Sigmoid colon (tissue), 7 donors: Measurements from ENCODE around the gene ADARB1. TPM values are rescaled to one million over a fixed set of nuclear protein-coding genes. Genes with fewer than 3 reads are reported as not detected.

Source experiments
- DNase-seq: peaks from one replicate; pipeline ENCODE4 v3.0.0-alpha.2; 2019
- H3K27ac ChIP-seq, 4 donors: fragments of 200-600 bp; sonication (generic); one replicate each; pipeline ENCODE4 v1.5.1; 2016 to 2019; ENCODE audit warnings: mild to moderate bottlenecking in 1 of 4
- H3K27me3 ChIP-seq, 3 donors: fragments of 200-600 bp; sonication (generic); one replicate each; pipeline ENCODE4 v1.5.1; 2019; ENCODE audit warnings: mild to moderate bottlenecking in 1 of 3
- H3K36me3 ChIP-seq, 4 donors: fragments of 200-600 bp; sonication (generic); one replicate each; pipeline ENCODE4 v1.5.1; 2016 to 2019
- H3K4me1 ChIP-seq, 4 donors: fragments of 200-600 bp; sonication (generic); one replicate each; pipeline ENCODE4 v1.5.1; 2017 to 2019
- H3K4me3 ChIP-seq, 4 donors: fragments of 200-600 bp; sonication (generic); one replicate each; pipeline ENCODE4 v1.5.1; 2017 to 2019; ENCODE audit warnings: mild to moderate bottlenecking in 2 of 4, moderate library complexity in 1 of 4
- H3K9me3 ChIP-seq, 4 donors: fragments of 200-600 bp in 3 of 4; sonication (generic) in 3 of 4; one replicate each; pipeline versions ENCODE4 v1.5.1 to v1.6.1; 2013 to 2019
- CTCF ChIP-seq, 4 experiments: fragments of 450-650 bp in 3 of 4; fragments of 200-600 bp in 1 of 4; IDR thresholded peaks; one replicate each; pipeline ENCODE4 v1.5.1; 2016 to 2019; ENCODE audit warnings: antibody characterized with exemption in 4 of 4, mild to moderate bottlenecking in 3 of 4, moderate library complexity in 2 of 4
- EP300 ChIP-seq, 4 donors: sonication (generic); formaldehyde crosslinking; IDR thresholded peaks; one replicate each; pipeline ENCODE4 v1.6.1; 2017; ENCODE audit warnings: antibody characterized with exemption in 4 of 4
- POLR2A ChIP-seq, 2 donors: fragments of 450-650 bp; IDR thresholded peaks; one replicate each; pipeline ENCODE4 v1.6.1; 2016; ENCODE audit warnings: antibody characterized with exemption in 2 of 2, mild to moderate bottlenecking in 2 of 2, moderate library complexity in 2 of 2
- POLR2AphosphoS5 ChIP-seq, 4 donors: sonication (generic); formaldehyde crosslinking; IDR thresholded peaks; one replicate each; pipeline ENCODE4 v1.6.1; 2017; ENCODE audit warnings: antibody characterized with exemption in 4 of 4
- WGBS, 2 donors: extraction: QIAGEN DNeasy Blood & Tissue Kit; methylation state at CpG; one replicate each; pipeline ENCODE4 v1.1.7; 2013; 5-methylcytosine and 5-hydroxymethylcytosine counted together
- intact Hi-C: fragments of 100-400 bp; cut with DNase I; formaldehyde crosslinking; loops from one replicate; pipeline ENCODE4 v1.15.1; 2023
- polyA plus RNA-seq, 3 donors: library from polyadenylated mRNA; stranded (reverse); fragments of 200-250 nt; gene quantifications; one replicate each; pipeline ENCODE4 v1.2.3, GENCODE V29; 2013
- total RNA-seq, 4 donors: library from RNA; depleted of rRNA; stranded (reverse); fragments of >200 nt; gene quantifications; one replicate each; pipeline ENCODE4 v1.1.0, GENCODE V29; 2016
- donor health status: healthy with polysubstance abuse.
- donor health status: Bipolar disorder and iron deficiency.
- donor health status: healthy.

The ADARB1 gene
- total and polyA plus RNA-seq, 7 donors, result 0.92 to 102 (median 41.3) TPM

- Histone ChIP-seq H3K9me3 (no peaks in the 10 kb centered on the region), H3K4me1 (peaks cover 0 to 72% (median 62%) of the 10 kb centered on the region in 4 donors), H3K36me3 (no peaks in the 10 kb centered on the region), H3K4me3 (no peak overlapping the region), H3K27ac (peak overlapping the region; percentile 49 to 64 (median 63)), H3K27me3 (no peaks in the 10 kb centered on the region)
- intact Hi-C loops, result no loop called here
- DNase-seq, result no peak
- no peak for TF ChIP-seq POLR2AphosphoS5 (IDR thresholded peaks at IDR 0.05)
- TF ChIP-seq EP300 (IDR thresholded peaks at IDR 0.05), result no peak
- TF ChIP-seq POLR2A (IDR thresholded peaks at IDR 0.05), result no peak
- no peak for TF ChIP-seq CTCF (IDR thresholded peaks at IDR 0.05)
- 91 to 93% methylated on average over 5 of the region's 5 CpGs for WGBS, 2 donors
These were observed 40.8 kb downstream of the ADARB1 start for GRCh38 chr21:45115141-45115540.

GRCh38 chr21:45116066-45116465 lies 41.7 kb downstream of the ADARB1 start:
- DNase-seq, result peak; percentile 29
- 94 to 97% methylated on average over 6 of the region's 6 CpGs for WGBS, 2 donors
- no peaks in the 10 kb centered on the region for H3K36me3 ChIP-seq
- H3K4me1 ChIP-seq, result peaks cover 0 to 71% (median 60%) of the 10 kb centered on the region in 4 donors
- H3K9me3 ChIP-seq, result no peaks in the 10 kb centered on the region
- H3K27ac ChIP-seq, result no peak overlapping the region
- intact Hi-C loops, result no loop called here
- TF ChIP-seq POLR2A (IDR thresholded peaks at IDR 0.05) (no peak), POLR2AphosphoS5 (IDR thresholded peaks at IDR 0.05) (no peak), CTCF (IDR thresholded peaks at IDR 0.05) (no peak), EP300 (IDR thresholded peaks at IDR 0.05) (no peak)
- no peaks in the 10 kb centered on the region for H3K27me3 ChIP-seq
- H3K4me3 ChIP-seq, result no peak overlapping the region

DNA sequence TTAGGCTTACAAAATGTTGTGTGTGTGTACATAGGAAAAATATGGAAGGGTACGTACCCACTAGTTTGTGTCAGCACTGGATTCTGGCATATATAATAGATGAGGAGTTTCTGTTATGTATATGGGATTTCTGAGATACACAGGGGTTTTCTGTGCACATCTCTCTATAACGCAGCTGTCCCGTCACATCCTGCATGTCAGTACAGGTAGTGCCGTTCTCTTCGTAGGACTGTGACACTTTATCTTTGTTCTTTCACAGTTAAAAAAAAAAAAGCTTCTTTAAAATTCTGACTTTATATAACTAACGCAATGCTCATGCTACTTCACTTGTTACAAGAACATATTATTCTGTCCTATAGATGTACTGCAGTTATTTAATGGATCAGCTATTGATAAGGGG lies 42.9 kb downstream of the ADARB1 start:
- H3K36me3 ChIP-seq, result no peaks in the 10 kb centered on the region
- intact Hi-C loops, result no loop called here

DNA sequence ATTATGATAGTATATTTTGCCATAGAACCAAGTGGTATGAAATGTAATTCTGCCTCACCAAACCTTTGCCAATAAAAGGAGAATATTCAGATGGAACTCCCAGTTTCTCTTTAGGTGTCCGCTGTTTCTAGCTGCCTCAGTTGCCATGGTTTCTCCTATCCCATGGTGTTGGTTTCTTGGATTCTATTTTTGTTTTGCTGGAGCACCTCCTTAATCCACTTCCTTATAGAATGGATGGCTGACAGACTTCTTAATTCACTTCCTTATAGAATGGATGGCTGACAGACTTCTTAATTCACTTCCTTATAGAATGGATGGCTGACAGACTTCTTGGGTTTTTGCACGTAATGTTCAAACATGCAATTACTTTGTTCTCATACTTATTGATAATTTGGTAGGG lies 43.7 kb downstream of the ADARB1 start:
- Histone ChIP-seq H3K9me3 (no peaks in the 10 kb centered on the region), H3K36me3 (no peaks in the 10 kb centered on the region), H3K27me3 (no peaks in the 10 kb centered on the region), H3K4me3 (no peak overlapping the region), H3K27ac (no peak overlapping the region), H3K4me1 (peaks cover 0 to 71% (median 63%) of the 10 kb centered on the region in 4 donors)
- TF ChIP-seq EP300 (IDR thresholded peaks at IDR 0.05) (no peak), POLR2AphosphoS5 (IDR thresholded peaks at IDR 0.05) (no peak), POLR2A (IDR thresholded peaks at IDR 0.05) (no peak), CTCF (IDR thresholded peaks at IDR 0.05) (no peak)
- DNase-seq, result no peak
- 87 to 95% methylated on average over 2 of the region's 2 CpGs for WGBS, 2 donors
- intact Hi-C loops, result no loop called here

More for the DNA sequence above, 42.9 kb downstream of the ADARB1 start:
- Histone ChIP-seq H3K4me3 (no peak overlapping the region), H3K9me3 (no peaks in the 10 kb centered on the region), H3K27me3 (no peaks in the 10 kb centered on the region), H3K4me1 (peaks cover 0 to 71% (median 61%) of the 10 kb centered on the region in 4 donors), H3K27ac (peak overlapping the region in 1 of 4 donors; percentile 16)
- DNase-seq, result no peak
- TF ChIP-seq POLR2AphosphoS5 (IDR thresholded peaks at IDR 0.05) (no peak), POLR2A (IDR thresholded peaks at IDR 0.05) (no peak), EP300 (IDR thresholded peaks at IDR 0.05) (no peak), CTCF (IDR thresholded peaks at IDR 0.05) (no peak)
- WGBS, 2 donors, result 96 to 97% methylated on average over 6 of the region's 6 CpGs

DNA sequence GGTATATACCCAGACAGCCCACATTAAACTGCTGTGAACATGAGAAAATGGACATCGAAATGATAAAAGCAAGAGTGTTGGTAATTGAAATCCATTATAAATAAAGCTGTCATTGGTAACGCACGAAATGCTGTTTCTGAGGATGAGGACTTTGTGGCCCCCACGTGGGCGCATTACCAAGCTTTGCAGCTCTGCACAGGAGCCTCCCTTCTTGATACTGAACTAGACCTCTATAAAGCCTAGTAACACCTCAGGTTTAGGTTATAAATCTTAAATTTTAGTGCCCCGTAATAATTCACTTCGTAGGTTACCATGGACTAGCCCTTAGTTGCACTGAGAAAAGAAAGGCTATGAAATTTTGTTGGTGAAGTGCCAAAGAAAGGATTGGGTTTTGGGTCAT lies 45.4 kb downstream of the ADARB1 start:
- peaks cover 0 to 73% (median 58%) of the 10 kb centered on the region in 4 donors for H3K4me1 ChIP-seq
- DNase-seq, result no peak
- H3K4me3 ChIP-seq, result no peak overlapping the region
- no peaks in the 10 kb centered on the region for H3K9me3 ChIP-seq
- H3K27me3 ChIP-seq, result no peaks in the 10 kb centered on the region
- no peaks in the 10 kb centered on the region for H3K36me3 ChIP-seq
- no peak for TF ChIP-seq CTCF (IDR thresholded peaks at IDR 0.05)
- TF ChIP-seq EP300 (IDR thresholded peaks at IDR 0.05), result no peak
- no peak for TF ChIP-seq POLR2AphosphoS5 (IDR thresholded peaks at IDR 0.05)
- TF ChIP-seq POLR2A (IDR thresholded peaks at IDR 0.05), result no peak
- H3K27ac ChIP-seq, result peak overlapping the region in 3 of 4 donors; percentile 76 to 81 (median 77)
- intact Hi-C loops, result no loop called here
- WGBS, 2 donors, result 79 to 91% methylated on average over 7 of the region's 7 CpGs
